ENCODE measurements around the gene FAM222B.
"Not testable (repeated sequence)": the region's sequence is repeated elsewhere in the genome, so short reads cannot be mapped to it uniquely, and the experiment has no call there.

FAM222B gene

GRCh38 chr17:28744972-28745785 is 97.4 kb downstream of the FAM222B start:
- DNase-seq: peak; percentile 53

GRCh38 chr17:28744104-28744971 is 98.3 kb downstream of the FAM222B start:
- DNase-seq: peak; percentile 64

- DNase-seq: peak; percentile 86
These were observed 99.1 kb downstream of the FAM222B start, which contains the start of gene TRAF4 for GRCh38 chr17:28743243-28744103. TRAF4 (plus strand) TSS chr17:28744011; CDS start chr17:28744113, 102 bp downstream.

- no peak for DNase-seq
These were observed 100.9 kb downstream of the FAM222B start for GRCh38 chr17:28741358-28742349.

- no peak for DNase-seq
These were observed 101.9 kb downstream of the FAM222B start for GRCh38 chr17:28740406-28741357.

GRCh38 chr17:28738680-28739384 is 103.8 kb downstream of the FAM222B start:
- peak; percentile 26 for DNase-seq

GRCh38 chr17:28737770-28738679 is 104.6 kb downstream of the FAM222B start:
- DNase-seq: no peak

GRCh38 chr17:28737316-28737715 is 105.3 kb downstream of the FAM222B start:
- no peak for DNase-seq

GRCh38 chr17:28735913-28736769 is 106.4 kb downstream of the FAM222B start:
- not testable (repeated sequence) for DNase-seq

- DNase-seq: no peak
These were observed 107.3 kb downstream of the FAM222B start for GRCh38 chr17:28735242-28735722.

- DNase-seq: no peak
These were observed 107.8 kb downstream of the FAM222B start for GRCh38 chr17:28734712-28735241.

GRCh38 chr17:28733346-28733745 is 109.2 kb downstream of the FAM222B start:
- DNase-seq: no peak

- DNase-seq: no peak
These were observed 112.7 kb downstream of the FAM222B start for GRCh38 chr17:28729950-28730330.

- peak; percentile 98 for DNase-seq
These were observed 114.0 kb downstream of the FAM222B start, which contains the start of gene NEK8 for GRCh38 chr17:28728364-28729200. NEK8 (plus strand) TSS chr17:28728788; CDS start chr17:28728814, 26 bp downstream.

- peak; percentile 92 for DNase-seq
These were observed 115.7 kb downstream of the FAM222B start for GRCh38 chr17:28726627-28727491.

All from CD4-positive, alpha-beta T cell treated with Interleukin-17A for 4 hours (primary cell).